Skeletal muscle tissue (tissue), 4 donors: ENCODE data around the gene BLOC1S1. TPM values are rescaled to one million over a fixed set of nuclear protein-coding genes. Genes with fewer than 3 reads are reported as not detected.

Experiments
- H3K27ac ChIP-seq: one replicate; pipeline ENCODE4 v1.7.0; 2013; ENCODE audit warnings: mild to moderate bottlenecking, low read depth, low read length, inconsistent platforms
- H3K27me3 ChIP-seq, 3 donors: one replicate each; pipeline ENCODE4 v1.7.0; 2013; ENCODE audit warnings: low read length in 3 of 3; ENCODE audit not compliant: control insufficient read depth in 3 of 3, insufficient read depth in 3 of 3
- H3K36me3 ChIP-seq, 3 donors: one replicate each; pipeline ENCODE4 v1.7.0; 2013; ENCODE audit warnings: low read length in 3 of 3; ENCODE audit not compliant: control insufficient read depth in 3 of 3, insufficient read depth in 3 of 3
- H3K4me1 ChIP-seq, 3 donors: one replicate each; pipeline ENCODE4 v1.7.0; 2013; ENCODE audit warnings: low read length in 3 of 3, mild to moderate bottlenecking in 3 of 3; ENCODE audit not compliant: control insufficient read depth in 3 of 3, insufficient read depth in 3 of 3
- H3K4me3 ChIP-seq, 3 donors: one replicate each; pipeline ENCODE4 v1.7.0; 2013; ENCODE audit warnings: low read length in 3 of 3
- H3K9ac ChIP-seq, 3 donors: one replicate each; pipeline ENCODE4 v1.7.0; 2013; ENCODE audit warnings: low read length in 3 of 3, mild to moderate bottlenecking in 3 of 3, moderate library complexity in 2 of 3, low read depth in 1 of 3
- H3K9me3 ChIP-seq, 3 donors: one replicate each; pipeline ENCODE4 v1.7.0; 2013; ENCODE audit warnings: low read length in 3 of 3; ENCODE audit not compliant: control insufficient read depth in 3 of 3
- total RNA-seq: library from RNA; depleted of rRNA; stranded (reverse); fragments of >200 nt; gene quantifications from one replicate; pipeline ENCODE4 v1.2.3, GENCODE V29; 2014
- donor health status: Osteomylitis.

The BLOC1S1 gene
- total RNA-seq, 1 donor from 2014 or later: 42.3 TPM

GRCh38 chr12:55717011-55718007 is 1.5 kb downstream of the BLOC1S1 start:
- Histone ChIP-seq H3K9me3 (no peaks in the 10 kb centered on the region), H3K4me3 (peak overlapping the region; percentile 78 to 84 (median 82)), H3K9ac (peak overlapping the region; percentile 86 to 90 (median 89)), H3K27ac (peak overlapping the region; percentile 91), H3K36me3 (peaks cover 0 to 5% (median 2%) of the 10 kb centered on the region in 3 donors), H3K27me3 (no peaks in the 10 kb centered on the region), H3K4me1 (peaks cover 80 to 87% (median 81%) of the 10 kb centered on the region in 3 donors)

DNA sequence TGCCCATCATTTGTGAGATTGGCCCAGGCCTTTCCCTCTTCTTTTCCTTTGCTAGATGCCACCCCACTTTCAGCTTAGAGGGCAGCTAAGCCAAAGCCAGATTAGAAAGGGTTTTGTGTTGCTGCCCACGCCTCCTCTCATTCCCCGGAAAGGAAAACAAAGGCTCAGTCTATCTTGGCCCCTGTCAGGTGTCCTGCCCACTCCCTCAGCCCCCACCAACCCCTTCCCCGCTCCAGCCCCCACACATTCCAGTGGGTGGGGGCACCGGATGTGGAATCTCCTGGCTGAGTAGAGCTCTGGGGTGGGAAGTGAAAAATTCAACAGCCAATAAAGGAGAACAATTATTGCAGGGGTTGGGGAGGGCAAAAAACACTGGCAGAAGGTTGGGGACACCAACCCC is 2.2 kb downstream of the BLOC1S1 start:
- H3K9me3 ChIP-seq: no peaks in the 10 kb centered on the region
- peak overlapping the region; percentile 61 to 90 (median 89) for H3K9ac ChIP-seq
- H3K4me1 ChIP-seq: peaks cover 73 to 83% (median 79%) of the 10 kb centered on the region in 3 donors
- H3K27ac ChIP-seq: peak overlapping the region; percentile 91
- H3K4me3 ChIP-seq: peak overlapping the region; percentile 35 to 78 (median 51)
- H3K27me3 ChIP-seq: no peaks in the 10 kb centered on the region
- peaks cover 0 to 5% (median 2%) of the 10 kb centered on the region in 3 donors for H3K36me3 ChIP-seq

- H3K9ac ChIP-seq: peak overlapping the region; percentile 79 to 90 (median 89)
- no peaks in the 10 kb centered on the region for H3K27me3 ChIP-seq
- peaks cover 0 to 10% (median 4%) of the 10 kb centered on the region in 3 donors for H3K36me3 ChIP-seq
- peak overlapping the region in 2 of 3 donors; percentile 49 to 51 for H3K4me3 ChIP-seq
- H3K4me1 ChIP-seq: peaks cover 74 to 81% (median 81%) of the 10 kb centered on the region in 3 donors
- H3K9me3 ChIP-seq: no peaks in the 10 kb centered on the region
- H3K27ac ChIP-seq: peak overlapping the region; percentile 91
Measured at GRCh38 chr12:55718624-55719275, 2.9 kb downstream of the BLOC1S1 start.

- H3K4me1 ChIP-seq: peaks cover 79 to 85% (median 84%) of the 10 kb centered on the region in 3 donors
- H3K9ac ChIP-seq: peak overlapping the region; percentile 71 to 90 (median 79)
- peaks cover 5 to 15% (median 8%) of the 10 kb centered on the region in 3 donors for H3K36me3 ChIP-seq
- H3K27me3 ChIP-seq: no peaks in the 10 kb centered on the region
- no peaks in the 10 kb centered on the region for H3K9me3 ChIP-seq
- peak overlapping the region; percentile 91 for H3K27ac ChIP-seq
- H3K4me3 ChIP-seq: peak overlapping the region in 1 of 3 donors; percentile 49
Measured at GRCh38 chr12:55719371-55719770, 3.5 kb downstream of the BLOC1S1 start.

DNA sequence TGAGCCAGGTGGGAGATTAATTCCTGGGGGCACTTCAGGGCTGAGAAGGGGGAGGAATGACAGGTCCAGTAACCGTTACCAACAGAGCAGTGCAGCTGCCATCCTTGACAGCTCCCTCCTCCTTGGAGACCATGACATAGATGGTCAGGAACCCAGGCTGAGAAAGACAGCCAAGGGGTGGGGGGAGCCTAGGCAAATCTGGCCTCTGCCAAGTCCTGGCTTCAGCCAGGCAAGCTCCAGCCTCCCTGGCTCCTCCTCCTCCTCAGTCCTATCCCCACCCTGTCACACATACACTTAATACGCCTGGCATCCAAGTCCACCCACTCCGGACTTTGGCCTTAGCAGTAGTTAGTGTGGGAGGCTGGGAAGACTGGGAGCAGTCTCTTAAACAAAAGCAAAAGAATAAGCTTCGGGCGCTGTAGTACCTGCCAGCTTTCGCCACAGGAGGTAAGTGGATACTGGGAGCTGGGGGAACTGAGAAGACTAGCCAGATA is 4.3 kb downstream of the BLOC1S1 start, which contains the start of gene RDH5:
Gene RDH5, plus strand, starts transcription at position 323 of the 494 bp plus-strand sequence. CDS start 792 bp downstream, outside the sequence.
- Histone ChIP-seq H3K36me3 (peaks cover 12 to 22% (median 16%) of the 10 kb centered on the region in 3 donors), H3K9me3 (no peaks in the 10 kb centered on the region), H3K9ac (peak within 1 kb of the TSS; percentile 71 to 90 (median 79)), H3K4me3 (peak within 1 kb of the TSS; percentile 49 to 69 (median 57)), H3K27ac (peak within 1 kb of the TSS; percentile 91), H3K27me3 (no peaks in the 10 kb centered on the region), H3K4me1 (peaks cover 83 to 89% (median 87%) of the 10 kb centered on the region in 3 donors)

- Histone ChIP-seq H3K4me3 (peak overlapping the region; percentile 39 to 57 (median 45)), H3K9ac (peak overlapping the region in 2 of 3 donors; percentile 60 to 71), H3K36me3 (peaks cover 21 to 28% (median 24%) of the 10 kb centered on the region in 3 donors), H3K9me3 (no peaks in the 10 kb centered on the region), H3K4me1 (peaks cover 83 to 88% (median 87%) of the 10 kb centered on the region in 3 donors), H3K27ac (peak overlapping the region; percentile 91), H3K27me3 (no peaks in the 10 kb centered on the region)
Measured at GRCh38 chr12:55720894-55721444, 5.1 kb downstream of the BLOC1S1 start.

DNA sequence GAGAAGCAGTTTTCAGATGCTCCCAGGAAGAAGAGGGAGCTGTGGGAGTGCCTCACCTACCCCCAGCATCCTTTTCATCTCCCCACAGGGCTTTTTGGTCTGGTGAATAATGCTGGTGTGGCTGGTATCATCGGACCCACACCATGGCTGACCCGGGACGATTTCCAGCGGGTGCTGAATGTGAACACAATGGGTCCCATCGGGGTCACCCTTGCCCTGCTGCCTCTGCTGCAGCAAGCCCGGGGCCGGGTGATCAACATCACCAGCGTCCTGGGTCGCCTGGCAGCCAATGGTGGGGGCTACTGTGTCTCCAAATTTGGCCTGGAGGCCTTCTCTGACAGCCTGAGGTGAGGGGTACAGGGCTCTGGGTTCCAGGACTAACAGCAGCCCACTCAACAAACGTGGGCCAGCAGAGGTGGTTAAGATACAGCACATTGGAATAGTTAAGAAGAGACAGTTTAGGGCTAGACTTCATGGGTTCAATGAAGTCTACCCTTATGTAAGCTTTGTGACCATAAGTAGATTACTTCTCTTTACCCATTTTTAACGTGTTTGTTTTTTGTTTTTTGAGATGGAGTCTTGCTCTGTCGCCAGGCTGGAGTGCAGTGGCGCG is 5.9 kb downstream of the BLOC1S1 start:
- Histone ChIP-seq H3K36me3 (peaks cover 28 to 32% (median 30%) of the 10 kb centered on the region in 3 donors), H3K9ac (peak overlapping the region in 2 of 3 donors; percentile 26 to 60), H3K4me1 (peaks cover 83 to 90% (median 86%) of the 10 kb centered on the region in 3 donors), H3K27ac (peak overlapping the region; percentile 91), H3K4me3 (peak overlapping the region in 2 of 3 donors; percentile 32 to 45), H3K27me3 (no peaks in the 10 kb centered on the region), H3K9me3 (no peaks in the 10 kb centered on the region)

DNA sequence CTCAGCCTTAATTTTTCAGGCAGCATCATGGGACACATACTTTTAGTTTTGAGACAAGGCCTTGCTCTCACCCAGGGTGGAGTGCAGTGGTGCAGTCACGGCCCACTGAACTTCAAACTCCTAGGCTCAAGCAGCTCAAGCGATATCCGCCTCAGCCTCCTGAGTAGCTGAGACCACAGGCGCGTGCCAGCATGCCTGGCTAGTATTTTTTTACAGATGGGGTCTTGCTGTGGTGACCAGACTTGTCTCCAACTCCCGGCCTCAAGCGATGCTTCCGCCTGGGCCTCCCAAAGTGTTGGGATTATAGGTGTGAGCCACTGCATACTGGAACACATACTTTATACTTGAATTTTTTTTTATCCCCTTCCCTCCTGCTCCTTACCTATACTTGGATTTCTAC is 7.1 kb downstream of the BLOC1S1 start:
- Histone ChIP-seq H3K9ac (peak overlapping the region in 1 of 3 donors; percentile 69), H3K27me3 (no peaks in the 10 kb centered on the region), H3K36me3 (peaks cover 36 to 38% (median 37%) of the 10 kb centered on the region in 3 donors), H3K4me1 (peaks cover 83 to 90% (median 86%) of the 10 kb centered on the region in 3 donors), H3K4me3 (no peak overlapping the region), H3K27ac (peak overlapping the region; percentile 16), H3K9me3 (no peaks in the 10 kb centered on the region)
